CD4-positive, alpha-beta T cell treated with Interleukin-6 for 4 hours (primary cell): ENCODE measurements around the gene MTARC2.
A peak's percentile ranks its signal among the peaks of the same experiment; 100 is the strongest.

Experiments used
- DNase-seq: peaks from one replicate; pipeline ENCODE4 v3.0.0-alpha.2; 2020; ENCODE audit warnings: mixed read lengths

The MTARC2 gene

DNA sequence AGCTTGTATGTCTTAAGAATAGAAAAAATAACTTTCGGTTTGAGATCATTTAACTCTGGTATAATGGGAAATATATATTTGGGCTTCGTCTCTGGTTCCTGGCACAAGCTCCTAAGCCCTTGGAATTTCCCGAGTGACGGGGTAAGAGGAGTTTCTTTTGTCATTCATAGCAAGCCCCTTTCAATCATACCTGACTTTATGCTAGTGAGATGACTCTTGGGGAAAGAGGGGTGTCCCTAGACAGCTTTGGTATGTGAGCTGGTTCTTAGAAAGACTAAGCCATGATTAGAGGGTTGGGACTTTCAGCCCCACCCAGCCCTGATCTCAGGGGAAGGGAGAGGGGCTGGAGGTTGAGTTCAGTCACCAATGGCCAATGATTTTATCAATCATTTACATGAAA, 24.7 kb downstream of the MTARC2 start:
- no peak for DNase-seq

DNA sequence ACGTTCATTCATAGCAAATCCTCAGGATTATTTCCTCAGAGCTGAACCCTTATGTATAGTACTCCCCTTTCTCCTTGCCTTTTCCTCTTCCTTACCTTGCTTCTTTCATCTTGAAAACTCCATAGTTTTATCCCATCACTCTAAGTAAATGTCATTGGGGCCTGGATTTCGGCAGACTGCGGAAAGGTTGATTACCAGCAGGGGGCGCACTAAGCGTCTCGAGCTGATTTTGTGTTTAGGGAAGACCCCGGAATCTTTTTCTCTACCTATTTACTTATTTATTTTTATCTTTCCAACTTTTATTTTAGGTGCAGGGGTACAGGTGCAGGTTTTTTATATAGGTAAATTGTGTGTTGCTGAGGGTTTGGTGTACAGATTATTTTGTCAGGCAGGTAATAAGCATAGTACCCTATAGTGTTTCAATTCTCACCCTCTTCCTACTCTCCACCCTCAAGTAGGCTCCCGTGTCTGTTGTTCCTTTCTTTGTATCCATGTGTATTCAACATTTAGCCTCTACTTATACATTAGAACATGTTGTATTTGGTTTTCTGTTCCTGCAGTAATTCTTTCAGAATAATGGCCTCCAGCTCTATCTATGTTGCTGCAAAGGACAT, 27.2 kb downstream of the MTARC2 start:
- DNase-seq = peak; percentile 41

DNA sequence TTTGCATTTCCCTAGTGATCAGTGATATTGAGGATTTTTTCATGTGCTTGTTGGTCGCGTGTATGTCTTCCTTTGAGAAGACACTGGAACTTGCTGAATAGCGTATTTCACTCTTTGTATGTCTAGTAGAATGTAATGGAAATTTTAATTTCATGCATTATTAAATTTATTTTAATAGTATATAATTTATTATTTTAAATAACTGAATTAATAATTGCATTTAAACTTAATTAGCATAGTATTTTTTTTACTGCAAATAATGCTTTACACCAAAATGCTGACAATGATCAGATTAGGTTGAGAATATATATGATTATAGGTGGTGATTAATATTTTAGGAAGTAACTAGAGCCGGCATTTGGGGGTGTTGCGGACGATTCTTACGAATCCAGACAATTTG, 28.1 kb downstream of the MTARC2 start:
- no peak for DNase-seq

DNA sequence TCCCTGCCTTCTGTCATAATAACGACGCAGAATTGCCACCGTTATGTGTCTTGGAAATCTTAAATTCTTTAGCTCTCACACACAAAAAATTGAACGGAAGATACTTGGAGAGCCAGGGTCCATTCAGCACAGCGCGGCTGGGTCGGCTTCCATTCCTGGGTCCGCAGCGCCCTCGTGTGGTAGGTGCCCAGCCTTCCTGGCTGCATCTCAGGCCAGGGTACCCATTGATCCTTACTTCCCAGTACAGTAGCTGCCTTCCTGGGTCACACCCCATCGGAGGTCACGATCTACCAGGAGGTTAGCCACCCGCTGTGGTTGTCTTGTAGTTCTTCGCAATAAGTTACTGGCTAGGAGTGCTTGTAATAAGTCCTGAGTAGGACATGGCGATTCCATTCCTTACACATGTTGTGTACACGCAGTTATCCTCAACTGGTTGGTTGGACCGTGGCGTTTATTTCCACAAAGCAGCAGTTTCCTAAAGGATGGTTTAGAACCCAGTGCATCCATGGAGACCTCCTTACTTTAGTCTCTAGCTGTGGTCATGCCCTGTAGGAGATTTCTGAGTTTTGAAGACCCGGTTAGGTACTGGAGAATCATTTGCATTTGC, 28.7 kb downstream of the MTARC2 start:
- DNase-seq = peak; percentile 66

DNA sequence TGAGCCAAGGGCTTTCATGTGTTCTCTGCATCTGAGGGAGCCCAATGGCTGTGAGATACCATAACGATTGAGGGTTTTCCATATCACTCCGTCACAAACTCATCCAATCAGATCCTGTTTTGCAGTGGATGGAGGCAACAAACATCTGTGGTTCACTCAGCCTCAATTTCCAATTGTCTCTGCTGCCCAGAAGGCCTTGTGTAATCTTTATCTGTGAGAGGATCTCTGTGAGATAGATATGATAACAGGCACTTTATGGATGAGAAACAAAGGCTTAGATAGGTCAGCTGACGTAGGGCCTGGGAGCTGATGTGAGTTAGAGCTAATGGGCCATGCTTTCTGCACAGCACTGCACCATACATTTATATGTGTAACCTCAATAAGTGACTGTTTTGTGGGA, 35.3 kb downstream of the MTARC2 start:
- DNase-seq = no peak

DNA sequence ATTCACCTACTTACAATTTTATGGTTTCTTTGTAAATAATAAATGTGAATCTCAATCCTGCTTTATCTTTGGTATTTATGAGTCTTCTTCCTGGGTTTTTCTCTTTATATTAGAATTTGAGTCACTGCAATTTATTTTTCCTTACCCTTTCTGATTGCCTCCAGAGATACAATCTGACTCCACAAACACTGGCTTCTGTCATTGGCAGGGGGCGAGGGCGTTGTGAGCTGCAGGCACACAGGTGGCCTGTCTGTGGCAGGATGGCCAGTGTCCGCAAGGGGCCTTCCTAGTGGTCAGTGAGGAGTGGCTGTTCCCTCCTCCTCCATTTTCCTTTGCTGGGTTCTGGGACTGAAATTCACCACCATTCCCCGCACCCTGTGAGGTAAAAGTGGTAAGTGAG, 36.6 kb downstream of the MTARC2 start:
- no peak for DNase-seq

DNA sequence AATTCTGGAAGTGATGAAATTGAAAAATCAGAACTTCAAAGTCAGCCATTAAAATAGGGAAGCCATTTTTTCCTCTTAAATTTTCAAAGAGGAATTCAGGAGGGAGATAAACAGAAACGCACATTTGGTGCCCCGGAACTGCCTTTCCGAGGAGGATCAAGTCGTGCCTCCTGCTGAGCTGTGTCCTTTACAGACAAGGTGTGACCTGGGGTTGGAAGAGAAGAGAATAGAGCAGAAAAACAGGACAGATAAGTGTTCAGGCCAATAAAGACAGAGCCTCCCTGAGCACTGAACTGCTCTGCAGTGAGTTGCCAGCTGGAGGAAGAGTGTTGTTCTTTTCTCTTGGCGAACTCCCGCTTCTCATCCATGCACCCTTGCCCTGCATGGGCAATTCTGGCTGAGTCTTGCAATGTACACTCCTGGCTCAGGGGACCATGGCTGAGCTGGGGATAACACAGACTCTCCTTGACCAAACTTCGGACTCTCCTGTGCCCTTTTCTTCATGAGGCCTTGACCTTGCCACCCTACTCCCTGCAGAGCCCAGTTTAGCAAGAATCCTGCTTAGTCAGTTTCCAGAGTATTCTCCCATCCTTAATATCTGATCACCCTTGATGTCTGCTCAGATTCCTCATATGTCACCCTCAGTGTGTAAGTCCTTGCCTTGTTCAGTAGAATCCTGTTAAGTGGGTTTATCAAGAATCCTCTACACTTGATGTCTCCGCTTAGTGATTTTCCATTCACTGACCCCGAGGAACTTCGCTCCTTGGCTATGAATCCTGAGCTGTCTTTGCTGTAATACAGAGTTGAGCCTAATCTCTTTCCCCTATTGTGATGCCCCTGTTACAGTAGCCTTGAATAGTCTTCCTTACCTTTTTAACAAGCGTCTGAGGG, 37.3 kb downstream of the MTARC2 start:
- no peak for DNase-seq

DNA sequence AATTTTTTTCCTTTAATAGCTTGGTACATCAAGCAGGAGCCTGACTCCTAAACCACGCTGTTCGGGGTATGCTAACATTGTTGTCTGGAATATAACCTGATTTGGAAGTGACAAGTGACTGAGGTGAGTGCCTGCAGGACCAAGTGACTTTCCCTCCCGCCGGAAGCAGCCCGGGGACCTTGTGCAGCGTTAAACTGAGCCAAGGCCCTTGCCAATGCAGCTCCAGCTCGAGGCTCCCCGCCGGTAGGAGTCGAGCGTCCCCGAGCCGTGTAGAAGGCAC, 37.9 kb downstream of the MTARC2 start:
- no peak for DNase-seq

DNA sequence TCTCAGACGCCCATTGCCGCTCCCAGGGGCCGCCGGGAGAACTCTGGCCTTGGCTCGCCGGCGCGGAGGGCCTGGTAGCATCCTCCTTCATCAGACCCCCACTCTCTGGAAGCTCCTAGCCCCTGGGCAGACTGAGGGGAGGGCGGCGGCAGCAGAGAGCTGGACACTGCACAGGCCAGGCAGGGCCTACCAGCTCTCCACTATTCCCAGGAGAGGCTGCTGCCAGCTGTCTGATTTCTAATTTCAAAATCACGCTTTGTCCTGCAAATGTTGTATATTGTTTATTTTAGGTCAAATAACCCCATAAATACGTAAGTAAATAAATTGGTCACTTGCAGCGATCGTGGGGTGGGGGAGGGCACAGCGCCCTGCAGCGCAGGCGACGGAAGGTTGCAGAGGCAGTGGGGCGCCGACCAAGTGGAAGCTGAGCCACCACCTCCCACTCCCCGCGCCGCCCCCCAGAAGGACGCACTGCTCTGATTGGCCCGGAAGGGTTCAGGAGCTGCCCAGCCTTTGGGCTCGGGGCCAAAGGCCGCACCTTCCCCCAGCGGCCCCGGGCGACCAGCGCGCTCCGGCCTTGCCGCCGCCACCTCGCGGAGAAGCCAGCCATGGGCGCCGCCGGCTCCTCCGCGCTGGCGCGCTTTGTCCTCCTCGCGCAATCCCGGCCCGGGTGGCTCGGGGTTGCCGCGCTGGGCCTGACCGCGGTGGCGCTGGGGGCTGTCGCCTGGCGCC, 38.4 kb downstream of the MTARC2 start, which contains the start of gene MTARC1:
Gene MTARC1, plus strand, starts transcription at position 577 of the 732 bp plus-strand sequence. Its CDS starts 32 bp downstream, at position 609.
- DNase-seq = no peak

DNA sequence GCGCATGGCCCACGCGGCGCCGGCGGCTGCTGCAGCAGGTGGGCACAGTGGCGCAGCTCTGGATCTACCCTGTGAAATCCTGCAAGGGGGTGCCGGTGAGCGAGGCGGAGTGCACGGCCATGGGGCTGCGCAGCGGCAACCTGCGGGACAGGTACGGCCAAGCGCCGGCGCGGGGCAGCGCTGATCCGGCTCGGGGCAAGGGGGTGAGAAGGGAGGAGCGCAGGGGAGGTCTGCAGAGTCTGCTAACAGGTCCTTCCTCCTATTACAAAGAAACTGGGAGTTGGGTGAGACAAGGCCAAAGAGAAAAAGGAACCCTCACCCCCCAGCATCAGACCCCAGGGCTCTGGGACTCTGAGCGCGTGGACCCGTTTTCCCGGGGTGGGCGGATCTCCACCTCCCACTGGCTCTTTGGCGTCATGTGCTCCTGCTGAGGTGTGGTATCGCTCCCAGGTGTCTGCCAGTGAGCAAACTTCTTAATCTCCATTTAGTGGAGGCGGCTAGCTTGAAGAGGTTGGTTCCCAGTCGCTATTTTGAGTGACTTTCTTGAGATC, 39.0 kb downstream of the MTARC2 start:
- DNase-seq = no peak

DNA sequence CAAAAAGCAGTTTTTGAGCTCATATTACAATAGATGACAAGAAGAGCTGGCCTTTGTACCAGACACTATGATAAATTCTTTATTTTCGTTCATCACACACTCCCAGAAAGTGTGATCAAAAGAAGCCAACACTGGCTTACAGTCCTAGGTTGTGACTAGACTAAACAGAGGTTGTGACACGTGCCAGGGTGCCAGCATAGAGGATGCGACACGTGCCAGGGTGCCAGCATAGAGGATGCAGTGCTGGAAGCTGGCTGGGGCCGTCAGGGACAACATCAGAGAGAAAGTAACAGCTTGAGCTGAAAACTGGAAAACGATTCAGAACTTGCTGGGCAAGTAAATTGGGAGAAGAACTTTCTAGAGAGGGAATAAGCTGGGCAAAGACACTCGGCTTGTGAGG, 40.8 kb downstream of the MTARC2 start:
- DNase-seq = no peak

DNA sequence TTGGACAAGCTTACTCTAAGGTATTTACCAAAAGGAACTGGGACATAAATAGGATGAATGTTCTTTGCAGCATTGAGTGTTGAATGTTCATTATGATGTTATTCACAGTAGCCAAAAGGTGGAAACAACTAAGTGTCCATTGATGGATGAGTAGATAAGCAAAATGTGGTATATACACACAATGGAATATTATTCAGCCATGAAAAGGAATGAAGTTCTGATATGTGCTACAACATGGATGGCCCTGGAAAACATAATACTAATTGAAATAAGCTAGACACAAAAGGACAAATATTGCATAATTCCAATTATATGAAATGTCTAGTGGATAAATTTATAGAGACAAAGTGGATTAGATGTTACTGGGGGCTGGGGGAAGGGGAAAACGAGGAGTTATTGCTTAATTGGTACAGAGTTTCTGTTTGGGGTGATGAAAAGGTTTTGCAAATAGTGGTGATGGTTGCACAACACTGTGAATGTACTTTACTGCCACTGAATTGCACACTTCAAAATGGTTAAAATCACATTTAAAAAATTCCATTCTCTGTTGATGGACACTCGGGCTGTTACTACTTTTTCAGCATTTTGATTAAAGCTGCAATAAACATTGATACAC, 41.5 kb downstream of the MTARC2 start:
- DNase-seq = no peak

DNA sequence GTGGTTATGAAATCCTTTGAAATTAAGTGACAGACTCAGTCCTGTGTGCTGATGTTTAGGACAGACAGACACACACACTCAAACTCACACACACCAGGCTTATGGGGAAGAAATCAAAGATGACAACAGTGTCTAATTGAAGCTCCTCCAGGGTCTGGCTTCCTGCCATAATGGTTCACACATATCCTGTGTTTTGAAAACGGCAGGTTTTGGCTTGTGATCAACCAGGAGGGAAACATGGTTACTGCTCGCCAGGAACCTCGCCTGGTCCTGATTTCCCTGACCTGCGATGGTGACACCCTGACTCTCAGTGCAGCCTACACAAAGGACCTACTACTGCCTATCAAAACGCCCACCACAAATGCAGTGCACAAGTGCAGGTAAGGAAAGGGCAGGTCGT, 43.2 kb downstream of the MTARC2 start:
- no peak for DNase-seq

DNA sequence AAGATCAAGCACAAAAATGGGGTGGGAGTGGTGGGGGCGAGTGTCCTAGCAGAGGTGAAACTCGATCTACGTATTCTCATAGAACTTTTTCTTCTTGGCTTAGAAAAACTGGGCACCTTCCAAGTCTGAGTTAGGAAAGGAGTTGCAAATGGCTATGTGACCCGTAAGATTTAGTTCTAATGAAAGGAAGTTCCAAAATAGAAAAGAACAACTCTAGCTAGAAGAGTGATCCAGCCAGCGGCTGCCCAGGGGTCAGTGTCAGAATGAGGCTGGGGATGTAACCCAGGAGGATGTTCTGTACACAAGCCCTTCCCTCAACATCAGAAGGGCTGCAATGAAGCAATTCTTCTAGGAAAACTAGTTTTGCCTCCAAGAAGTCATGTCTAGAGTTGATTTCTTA, 43.8 kb downstream of the MTARC2 start:
- no peak for DNase-seq

DNA sequence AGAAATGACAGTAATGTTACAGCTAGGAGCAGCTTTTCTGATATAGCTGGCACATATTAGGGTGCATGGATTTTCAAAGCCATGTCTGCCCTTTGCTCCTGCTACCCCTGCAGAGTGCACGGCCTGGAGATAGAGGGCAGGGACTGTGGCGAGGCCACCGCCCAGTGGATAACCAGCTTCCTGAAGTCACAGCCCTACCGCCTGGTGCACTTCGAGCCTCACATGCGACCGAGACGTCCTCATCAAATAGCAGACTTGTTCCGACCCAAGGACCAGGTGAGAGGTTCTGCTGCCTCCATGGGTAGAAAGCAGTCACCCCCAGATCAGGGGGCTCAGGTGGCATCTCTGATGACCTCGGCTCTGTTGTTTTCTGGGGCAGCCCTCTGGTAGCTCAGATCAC, 48.4 kb downstream of the MTARC2 start:
- no peak for DNase-seq

DNA sequence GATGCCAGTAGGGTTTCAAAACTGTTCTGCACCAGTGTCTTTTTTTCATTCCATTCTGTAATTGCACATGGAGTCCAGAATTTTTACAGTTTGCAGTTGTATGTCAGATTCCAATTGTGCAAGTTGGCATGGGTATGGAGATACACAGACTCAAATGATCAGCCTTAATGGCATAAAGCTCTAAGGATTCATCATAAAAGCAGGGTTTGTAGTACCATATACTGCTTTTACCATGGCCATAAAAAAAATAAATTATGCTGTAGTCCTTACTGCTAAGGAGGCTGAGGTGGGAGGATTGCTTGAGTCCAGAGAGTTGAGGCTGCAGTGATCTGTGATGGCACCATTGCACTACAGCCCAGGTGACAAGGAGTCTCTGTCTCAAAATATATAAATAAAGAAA, 48.9 kb downstream of the MTARC2 start:
- DNase-seq = no peak

DNA sequence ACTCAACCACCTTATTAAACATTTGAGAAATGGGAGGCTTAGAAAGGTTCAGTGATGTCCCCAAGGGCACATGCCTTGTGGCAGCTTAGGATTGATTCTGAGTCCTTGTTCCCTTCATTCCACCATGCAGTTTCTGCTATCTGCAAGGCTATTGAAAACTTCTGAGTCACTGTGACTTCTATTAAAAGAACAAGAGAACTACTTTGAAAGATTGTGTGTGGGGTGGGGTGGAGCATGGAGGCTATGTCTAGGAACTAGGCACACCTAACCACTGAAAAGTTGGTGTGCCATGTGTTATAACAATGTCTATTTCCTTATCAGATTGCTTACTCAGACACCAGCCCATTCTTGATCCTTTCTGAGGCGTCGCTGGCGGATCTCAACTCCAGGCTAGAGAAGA, 49.4 kb downstream of the MTARC2 start:
- DNase-seq = no peak

DNA sequence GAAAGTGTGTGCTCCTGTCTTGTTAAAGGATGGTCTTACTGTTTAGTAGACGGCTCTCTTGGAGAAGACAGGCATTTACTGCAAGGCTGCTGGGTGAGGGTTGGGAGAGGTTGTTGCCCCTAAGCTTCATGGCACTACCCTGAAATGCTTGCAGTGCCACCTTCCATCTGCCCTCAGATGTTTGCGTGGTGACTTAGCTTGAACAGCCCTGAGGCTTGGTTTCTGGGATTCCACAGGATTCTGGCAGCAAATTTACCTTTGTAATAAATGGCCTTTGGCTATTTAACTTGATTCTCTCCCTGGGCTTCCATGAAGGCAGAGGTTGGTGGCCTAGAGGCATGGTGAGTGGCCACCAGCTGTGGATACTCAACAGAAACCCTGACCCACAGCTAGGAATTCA, 50.2 kb downstream of the MTARC2 start:
- no peak for DNase-seq

DNA sequence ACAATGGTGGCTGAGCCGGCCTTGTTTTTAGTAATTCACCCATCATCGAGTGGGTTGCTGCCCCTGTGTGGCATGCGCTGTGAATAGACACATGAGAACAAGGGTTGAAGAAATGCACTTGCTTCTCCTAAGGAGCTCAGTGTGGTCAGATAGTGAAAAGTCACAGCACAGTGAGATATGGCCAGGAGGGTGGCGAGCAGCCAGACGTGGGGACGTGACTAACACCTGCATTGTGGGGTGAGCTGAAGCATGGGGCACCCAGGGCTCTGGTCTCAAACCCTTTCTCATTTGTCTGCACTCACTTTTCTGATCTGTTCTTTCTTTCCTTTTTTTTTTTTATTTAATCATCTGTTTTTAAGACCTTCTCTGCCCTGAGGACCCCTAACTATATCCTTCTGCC, 52.1 kb downstream of the MTARC2 start:
- no peak for DNase-seq

DNA sequence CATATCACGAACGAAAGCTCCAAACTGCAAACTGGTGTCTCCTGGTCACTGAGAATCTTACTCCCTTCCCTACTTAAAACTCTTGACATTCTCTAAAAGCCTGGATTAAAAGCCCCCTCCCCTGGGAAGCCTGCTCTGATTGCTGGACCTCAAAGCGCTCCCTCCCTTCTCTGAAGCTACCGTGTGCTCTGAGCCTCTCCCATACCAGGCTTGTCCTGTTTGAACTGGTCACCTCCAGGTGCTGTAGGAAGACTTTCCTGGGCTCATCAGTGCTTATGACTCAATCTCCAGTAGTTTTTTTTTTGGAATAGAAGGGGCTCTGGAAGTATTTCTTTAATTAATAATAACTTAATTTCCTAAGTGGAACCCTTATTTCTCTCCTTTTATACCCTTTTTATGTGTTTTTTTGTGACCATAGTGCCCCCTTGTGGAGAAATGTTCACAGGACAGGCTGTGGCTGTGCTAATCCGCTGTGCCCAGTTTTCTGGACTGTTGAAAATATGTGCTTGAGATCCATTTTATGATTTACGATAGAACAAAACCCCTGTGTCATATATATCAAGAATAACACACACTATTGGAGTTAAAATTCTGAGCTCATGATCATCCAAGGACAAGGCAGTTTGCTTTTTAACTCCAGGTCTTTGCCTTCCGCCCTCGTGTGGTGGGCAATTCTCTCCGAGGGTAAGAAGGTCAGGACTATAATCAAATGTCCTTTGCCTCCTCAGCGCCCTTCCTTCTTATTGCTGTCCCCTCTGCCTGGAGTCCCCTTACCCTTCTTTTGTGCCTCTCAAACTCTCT, 55.5 kb downstream of the MTARC2 start:
- no peak for DNase-seq

DNA sequence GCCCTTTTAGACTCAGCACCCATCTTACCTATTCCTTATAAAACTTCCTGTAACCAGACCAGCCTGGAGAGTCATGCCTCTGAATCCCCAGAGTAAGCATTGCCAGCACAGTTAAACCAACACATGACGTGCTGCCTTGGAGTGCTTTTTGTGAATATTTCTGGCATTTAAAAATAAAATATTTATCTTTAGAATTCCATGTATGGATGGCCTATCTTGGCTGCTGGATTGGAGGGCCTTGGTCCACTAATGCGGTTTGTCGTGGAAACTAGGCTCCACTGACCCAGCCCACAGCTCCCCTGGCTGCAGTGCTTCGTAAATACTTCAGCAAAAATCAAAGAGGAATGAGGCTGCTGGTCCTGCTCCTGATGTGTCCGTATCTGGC, 56.1 kb downstream of the MTARC2 start:
- no peak for DNase-seq

DNA sequence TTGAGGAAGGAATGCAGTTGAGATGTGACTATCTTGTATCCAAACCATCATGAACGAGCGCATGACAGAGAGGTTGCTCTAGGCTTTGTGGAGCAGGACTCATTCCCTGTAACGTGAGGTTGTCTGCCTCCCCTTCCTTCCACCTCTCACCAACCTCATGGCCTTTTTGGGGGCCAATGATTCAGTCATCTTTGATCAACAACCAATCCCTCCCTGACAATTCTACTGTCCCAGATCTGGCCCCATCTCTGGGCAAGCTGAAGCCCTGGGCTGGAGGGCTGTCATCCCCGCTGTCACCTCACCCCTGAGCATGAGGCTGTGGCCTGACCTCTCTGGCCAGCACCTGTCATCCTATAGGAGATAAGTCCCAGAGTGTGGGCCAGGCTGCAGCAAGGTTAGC, 58.3 kb downstream of the MTARC2 start:
- no peak for DNase-seq
